OCI-LY1 (cell line): ENCODE measurements around the gene B4GALT1.

ENCODE experiments used
- H2AFZ ChIP-seq: fragments of 200-600 bp; sonication (generic), shearing (Covaris generic); 2 replicates; pipeline ENCODE4 v1.6.0; 2014; ENCODE audit warnings: antibody characterized with exemption, mild to moderate bottlenecking, low read length
- H3F3A ChIP-seq: fragments of 200-600 bp; sonication (generic), shearing (Covaris generic); 2 replicates; pipeline ENCODE4 v1.6.0; 2014; ENCODE audit warnings: mild to moderate bottlenecking, antibody characterized with exemption, low read length, moderate library complexity; ENCODE audit not compliant: insufficient read depth
- H3K27ac ChIP-seq: fragments of 200-600 bp; sonication (generic); 2 replicates; pipeline ENCODE4 v1.5.1; 2014; ENCODE audit warnings: low read length, mixed run types, mild to moderate bottlenecking, low read depth; ENCODE audit not compliant: poor library complexity, severe bottlenecking
- H3K27me3 ChIP-seq: fragments of 200-600 bp; sonication (generic); 2 replicates; pipeline ENCODE4 v1.6.0; 2014; ENCODE audit warnings: antibody characterized with exemption, mild to moderate bottlenecking, low read length, moderate library complexity; ENCODE audit not compliant: insufficient read depth
- H3K36me3 ChIP-seq: fragments of 200-600 bp; sonication (generic); 2 replicates; pipeline ENCODE4 v1.6.1; 2014; ENCODE audit warnings: mild to moderate bottlenecking, antibody characterized with exemption, low read length, moderate library complexity, mixed read lengths; ENCODE audit not compliant: insufficient read depth
- H3K4me1 ChIP-seq: fragments of 200-600 bp; sonication (generic); 2 replicates; pipeline ENCODE4 v1.5.1; 2014; ENCODE audit warnings: mild to moderate bottlenecking, low read length, moderate library complexity; ENCODE audit not compliant: insufficient read depth, severe bottlenecking
- H3K4me2 ChIP-seq: fragments of 200-600 bp; sonication (generic), shearing (Covaris generic); 2 replicates; pipeline ENCODE4 v1.6.1; 2014; ENCODE audit warnings: low read length
- H3K4me3 ChIP-seq: fragments of 200-600 bp; sonication (generic); 2 replicates; pipeline ENCODE4 v1.5.1; 2014; ENCODE audit warnings: low read length, low read depth, mild to moderate bottlenecking, mixed read lengths; ENCODE audit not compliant: poor library complexity, severe bottlenecking
- H3K79me2 ChIP-seq: fragments of 200-600 bp; shearing (Covaris generic); 2 replicates; pipeline ENCODE4 v1.6.1; 2016; ENCODE audit warnings: mixed run types, low read length, mixed read lengths; ENCODE audit not compliant: insufficient read depth
- H3K9ac ChIP-seq: fragments of 200-600 bp; sonication (generic), shearing (Covaris generic); 2 replicates; pipeline ENCODE4 v1.6.1; 2014; ENCODE audit warnings: mild to moderate bottlenecking, low read length, mixed read lengths
- H3K9me2 ChIP-seq: fragments of 200-600 bp; sonication (generic), shearing (Covaris generic); 2 replicates; pipeline ENCODE4 v1.6.1; 2014; ENCODE audit warnings: low read depth, mild to moderate bottlenecking, low read length, mixed read lengths
- H3K9me3 ChIP-seq: fragments of 200-600 bp; shearing (Covaris generic); 2 replicates; pipeline ENCODE4 v1.6.1; 2014; ENCODE audit warnings: low read length, mixed read lengths
- H4K20me1 ChIP-seq: fragments of 200-600 bp; sonication (generic), shearing (Covaris generic); 2 replicates; pipeline ENCODE4 v1.6.0; 2016; ENCODE audit warnings: mild to moderate bottlenecking, low read length; ENCODE audit not compliant: insufficient read depth
- CTCF ChIP-seq: fragments of 200-600 bp; sonication (generic), shearing (Covaris generic); IDR thresholded peaks from 2 replicates; pipeline ENCODE4 v1.5.1; 2017; ENCODE audit warnings: mild to moderate bottlenecking, antibody characterized with exemption, low read length, moderate library complexity, mixed read lengths
- EZH2 ChIP-seq: fragments of 200-600 bp; sonication (generic), shearing (Covaris generic); IDR thresholded peaks from 2 replicates; pipeline ENCODE4 v1.8.0; 2017; ENCODE audit warnings: borderline replicate concordance, mixed run types, mild to moderate bottlenecking, antibody characterized with exemption, low read length, moderate library complexity, mixed read lengths

B4GALT1 gene

DNA sequence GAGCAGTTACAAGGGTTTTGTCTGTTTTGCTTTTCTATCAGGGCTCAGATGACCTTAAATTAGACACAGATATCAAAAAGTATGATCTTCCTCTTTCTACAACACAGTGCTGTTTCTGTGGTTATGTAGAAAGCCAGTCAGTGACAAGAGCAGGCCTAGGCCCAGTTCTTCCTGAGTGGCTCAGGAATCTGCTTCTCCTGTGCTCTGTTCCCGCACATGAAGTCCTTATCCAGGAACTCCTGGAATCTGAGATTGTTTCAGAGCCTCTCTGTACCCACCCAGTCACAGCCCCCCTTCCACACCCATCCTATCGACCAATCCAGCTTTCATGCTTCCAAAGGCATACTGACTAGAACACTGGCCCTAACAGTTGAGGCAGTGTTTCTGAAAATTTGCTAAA, 50.3 kb downstream of the B4GALT1 start:
- H3K9me2 ChIP-seq, result no peaks in the 10 kb centered on the region
- no peak overlapping the region for H3K4me3 ChIP-seq
- no peaks in the 10 kb centered on the region for H3K4me1 ChIP-seq
- no peaks in the 10 kb centered on the region for H3K36me3 ChIP-seq
- H3K9me3 ChIP-seq, result no peaks in the 10 kb centered on the region
- H4K20me1 ChIP-seq, result no peaks in the 10 kb centered on the region
- H3F3A ChIP-seq, result no peaks in the 10 kb centered on the region
- no peak overlapping the region for H3K9ac ChIP-seq
- H3K79me2 ChIP-seq, result no peaks in the 10 kb centered on the region
- no peak overlapping the region for H3K27ac ChIP-seq
- H2AFZ ChIP-seq, result no peak overlapping the region
- TF ChIP-seq CTCF (no peak), EZH2 (no peak)
- H3K27me3 ChIP-seq, result no peaks in the 10 kb centered on the region
- H3K4me2 ChIP-seq, result no peak overlapping the region

DNA sequence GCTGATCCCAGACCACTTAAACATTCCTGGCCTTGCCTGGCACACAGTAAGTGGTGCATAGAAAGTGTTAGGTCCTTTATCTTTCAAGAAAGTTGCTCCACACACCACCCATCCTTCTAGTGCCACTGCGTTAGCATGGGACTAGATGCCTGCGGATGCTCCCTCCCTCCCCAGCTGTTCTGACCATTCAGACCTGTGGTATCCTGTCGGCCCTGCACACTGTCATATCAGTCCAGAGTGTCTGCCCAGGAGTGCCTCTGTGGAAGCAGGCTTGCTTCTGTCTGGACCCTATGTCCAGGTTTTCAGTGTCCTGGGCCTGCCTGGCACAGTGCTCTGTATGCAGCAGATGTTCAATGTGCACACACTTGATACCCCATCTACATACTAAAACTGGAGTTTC, 52.4 kb downstream of the B4GALT1 start:
- Histone ChIP-seq H3K27ac (no peak overlapping the region), H3K4me1 (no peaks in the 10 kb centered on the region), H3K36me3 (no peaks in the 10 kb centered on the region), H2AFZ (no peak overlapping the region), H3K79me2 (no peaks in the 10 kb centered on the region), H4K20me1 (no peaks in the 10 kb centered on the region), H3K27me3 (no peaks in the 10 kb centered on the region), H3K4me3 (no peak overlapping the region), H3F3A (no peaks in the 10 kb centered on the region), H3K4me2 (no peak overlapping the region), H3K9me2 (no peaks in the 10 kb centered on the region), H3K9ac (no peak overlapping the region), H3K9me3 (no peaks in the 10 kb centered on the region)
- TF ChIP-seq EZH2 (no peak), CTCF (no peak)

DNA sequence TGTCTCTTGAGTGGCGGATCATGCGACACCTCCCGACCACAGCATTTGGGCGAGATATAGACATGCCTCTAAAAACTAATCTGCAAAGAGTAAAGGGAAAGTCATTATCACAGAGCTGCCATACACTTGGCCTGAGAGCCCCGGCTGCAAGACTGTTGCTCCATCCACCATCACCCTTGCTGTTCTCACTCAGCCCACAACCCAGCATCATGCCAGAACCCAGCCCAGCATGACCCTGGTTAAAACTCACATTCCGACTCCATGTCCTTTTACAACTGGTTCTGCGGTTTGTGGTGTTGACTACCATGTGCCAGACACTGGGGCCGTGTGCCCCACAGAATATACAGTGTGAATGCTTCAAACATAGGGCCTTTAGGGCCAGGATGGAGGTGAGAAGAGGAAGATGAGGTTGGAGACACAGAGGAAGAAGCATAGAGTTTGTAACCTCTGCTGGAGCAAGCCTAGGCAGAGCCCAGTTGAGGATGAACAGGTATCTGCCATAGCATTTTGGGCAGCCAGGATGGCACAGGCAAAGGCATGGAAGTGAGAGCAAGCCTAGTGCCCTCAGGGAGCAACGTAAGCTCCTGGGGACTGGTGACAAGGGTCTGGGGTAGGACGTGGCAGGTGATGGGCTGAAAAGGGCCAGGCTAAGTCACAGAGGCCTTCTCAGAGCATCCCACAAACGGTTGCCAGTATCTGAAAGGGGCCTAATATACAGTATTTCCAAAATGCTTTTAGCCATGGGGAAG, 53.2 kb downstream of the B4GALT1 start:
- H3K79me2 ChIP-seq, result no peaks in the 10 kb centered on the region
- no peaks in the 10 kb centered on the region for H3K9me3 ChIP-seq
- no peak overlapping the region for H3K4me2 ChIP-seq
- H3K4me3 ChIP-seq, result no peak overlapping the region
- H3K27ac ChIP-seq, result no peak overlapping the region
- TF ChIP-seq CTCF (no peak), EZH2 (no peak)
- H2AFZ ChIP-seq, result no peak overlapping the region
- H3K36me3 ChIP-seq, result no peaks in the 10 kb centered on the region
- H3K27me3 ChIP-seq, result no peaks in the 10 kb centered on the region
- no peaks in the 10 kb centered on the region for H3K9me2 ChIP-seq
- H3F3A ChIP-seq, result no peaks in the 10 kb centered on the region
- H3K9ac ChIP-seq, result no peak overlapping the region
- H3K4me1 ChIP-seq, result no peaks in the 10 kb centered on the region
- H4K20me1 ChIP-seq, result no peaks in the 10 kb centered on the region
